RKO (cell line): Measurements from ENCODE around the gene SLITRK1.

Experiments
- DNase-seq: peaks from one replicate; pipeline ENCODE4 v3.0.0-alpha.2; 2016; ENCODE audit warnings: low spot score

SLITRK1 gene

DNA sequence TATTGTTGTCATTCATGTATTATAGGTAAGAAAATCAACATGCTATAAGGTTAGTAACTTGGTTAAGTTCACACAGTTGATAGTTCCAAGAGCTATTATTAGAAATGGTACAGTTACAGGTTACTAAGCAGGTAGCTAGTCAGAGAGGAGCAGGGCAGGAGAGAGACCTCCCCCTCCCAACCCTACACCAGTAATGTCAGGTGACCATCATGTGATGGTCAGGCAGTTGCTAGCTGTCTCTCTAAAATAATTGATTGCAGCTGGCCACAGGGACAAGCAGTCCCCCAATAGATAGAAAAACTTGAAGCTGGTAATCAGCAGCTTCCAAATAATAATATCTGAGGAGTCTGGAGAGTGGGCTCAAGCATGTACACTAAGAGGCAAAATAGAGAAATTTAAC is 14.6 kb downstream of the SLITRK1 start:
- no peak for DNase-seq

DNA sequence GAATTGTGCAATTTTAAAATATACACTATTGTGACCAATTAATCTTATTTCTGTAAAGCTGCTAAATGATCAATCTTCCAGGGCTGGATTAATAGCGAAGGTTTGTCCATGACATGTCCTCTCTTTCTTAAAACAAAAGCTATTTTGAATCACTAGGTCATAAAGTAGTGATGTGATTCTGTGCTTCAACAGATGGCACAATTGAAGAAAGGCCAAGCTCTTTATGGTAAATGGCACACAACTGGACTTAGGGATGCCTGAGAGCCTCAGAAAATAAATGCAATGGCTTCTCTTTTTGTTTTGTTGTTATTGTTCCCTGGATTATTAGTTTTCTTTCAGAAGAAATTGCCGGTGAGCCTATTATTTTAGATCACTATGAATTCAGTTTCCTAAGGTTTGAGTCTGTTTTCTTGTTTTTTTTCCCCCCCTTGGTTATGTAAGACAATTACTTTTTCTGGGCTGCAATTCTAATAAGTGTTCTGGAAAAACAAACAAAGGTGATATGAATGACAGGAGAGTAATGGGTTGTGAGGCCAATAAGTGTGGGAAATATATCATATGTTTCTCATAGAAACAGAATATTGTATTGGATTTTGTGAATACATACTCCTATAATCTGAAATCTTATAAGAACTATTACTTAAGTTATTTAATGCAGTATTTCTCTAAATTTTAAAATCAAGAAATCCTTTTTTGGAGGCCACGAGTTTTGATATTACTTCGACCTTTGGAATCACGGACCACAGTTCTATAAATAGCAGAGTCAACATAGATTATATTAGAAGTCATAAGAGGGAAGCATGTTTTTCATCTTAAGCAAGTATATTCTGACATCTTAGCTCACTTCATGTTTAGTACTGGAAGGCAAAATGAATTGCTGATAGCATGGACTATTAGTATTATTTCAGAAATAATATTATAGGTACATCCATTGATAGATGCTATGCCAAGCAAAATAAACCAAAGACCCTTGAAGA is 16.8 kb downstream of the SLITRK1 start:
- no peak for DNase-seq

DNA sequence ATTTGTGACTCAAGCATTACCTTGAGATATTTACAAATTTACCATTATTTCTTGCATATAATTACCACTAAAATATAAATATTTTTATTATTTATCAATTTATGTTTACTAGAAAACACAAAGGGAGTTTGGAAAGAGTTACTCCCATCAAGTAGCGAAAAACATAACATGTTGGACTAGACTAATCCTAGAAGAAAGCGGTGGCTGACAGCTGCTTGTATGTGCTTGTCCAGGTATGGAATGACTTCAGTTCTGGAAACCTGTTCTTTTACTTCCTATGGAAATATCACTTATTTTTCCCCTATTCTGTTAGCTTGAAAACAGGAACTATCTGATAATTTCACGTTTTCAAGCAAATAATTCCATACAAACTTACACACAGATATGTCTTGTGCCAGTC is 28.5 kb downstream of the SLITRK1 start:
- DNase-seq: no peak

DNA sequence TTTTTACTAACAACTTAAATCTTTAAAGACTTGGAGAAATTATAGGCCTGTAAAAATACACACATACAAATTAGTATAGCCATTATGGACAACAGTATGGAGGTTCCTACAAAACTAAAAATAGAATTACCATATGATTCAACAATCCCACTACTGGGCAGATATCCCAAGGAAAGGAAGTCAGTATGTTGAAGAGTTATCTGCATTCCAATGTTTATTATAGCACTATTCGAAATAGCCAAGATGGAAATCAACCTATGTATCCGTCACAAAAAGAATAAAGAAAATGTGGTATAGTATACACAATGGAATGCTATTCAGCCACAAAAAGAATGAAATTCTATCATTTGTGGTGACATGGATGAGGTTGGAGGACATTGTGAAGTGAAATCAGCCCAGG is 37.2 kb downstream of the SLITRK1 start:
- DNase-seq: no peak

DNA sequence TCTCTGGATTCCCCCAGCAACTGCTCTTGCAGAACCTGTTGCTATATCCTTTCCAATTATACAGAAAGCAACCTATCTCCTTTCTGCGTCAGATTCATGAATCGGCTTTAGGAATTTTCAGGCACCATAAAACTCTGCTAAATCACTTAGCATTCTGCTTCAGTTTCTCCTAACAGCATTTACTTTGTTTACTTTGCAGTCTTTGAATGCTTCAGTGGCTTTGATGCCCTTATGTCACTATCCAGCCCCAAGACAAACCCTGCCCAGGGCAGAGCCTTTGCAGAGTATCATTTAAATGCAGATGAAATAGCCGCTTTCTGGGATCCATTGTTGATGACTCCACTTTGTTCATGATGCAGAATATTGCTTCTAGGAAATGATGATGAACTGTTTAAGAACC is 43.1 kb downstream of the SLITRK1 start:
- DNase-seq: no peak

DNA sequence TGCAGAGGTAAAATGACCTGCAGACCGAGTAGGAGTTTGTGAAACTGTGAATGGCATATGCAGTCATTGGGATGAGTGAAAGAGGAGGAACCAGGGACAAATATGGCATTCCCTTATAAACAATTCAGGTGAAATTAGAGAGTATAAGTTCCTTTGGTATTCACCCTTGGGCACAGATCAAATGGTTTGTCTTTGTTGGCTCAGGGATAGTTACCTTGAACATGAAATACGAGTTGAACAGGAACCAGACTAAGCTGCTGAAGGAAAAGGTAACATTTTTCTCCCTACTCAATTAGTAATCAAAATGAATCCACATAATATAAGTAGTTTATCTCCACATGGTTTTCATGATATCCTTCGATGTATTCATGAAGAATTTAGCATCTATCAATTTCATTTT is 50.5 kb downstream of the SLITRK1 start:
- DNase-seq: no peak

DNA sequence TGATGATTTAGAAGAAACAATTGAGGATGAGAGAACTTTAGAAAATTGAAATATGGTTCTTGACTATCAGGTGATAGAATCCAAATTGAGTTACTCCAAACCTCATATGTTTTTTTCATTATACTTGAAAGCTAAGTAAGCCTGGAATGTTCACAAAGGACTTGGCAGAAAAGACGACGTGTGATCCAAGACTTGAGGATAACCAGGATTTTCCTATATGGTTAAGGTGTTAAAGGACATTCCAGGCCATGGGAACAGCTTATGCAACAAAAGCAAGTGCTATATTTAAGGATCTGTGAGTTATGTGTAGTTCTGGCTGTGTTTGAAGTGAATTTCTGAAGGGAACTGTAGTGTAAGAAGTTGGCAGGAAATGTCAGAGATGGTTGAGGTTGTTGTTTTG is 52.5 kb downstream of the SLITRK1 start:
- no peak for DNase-seq

DNA sequence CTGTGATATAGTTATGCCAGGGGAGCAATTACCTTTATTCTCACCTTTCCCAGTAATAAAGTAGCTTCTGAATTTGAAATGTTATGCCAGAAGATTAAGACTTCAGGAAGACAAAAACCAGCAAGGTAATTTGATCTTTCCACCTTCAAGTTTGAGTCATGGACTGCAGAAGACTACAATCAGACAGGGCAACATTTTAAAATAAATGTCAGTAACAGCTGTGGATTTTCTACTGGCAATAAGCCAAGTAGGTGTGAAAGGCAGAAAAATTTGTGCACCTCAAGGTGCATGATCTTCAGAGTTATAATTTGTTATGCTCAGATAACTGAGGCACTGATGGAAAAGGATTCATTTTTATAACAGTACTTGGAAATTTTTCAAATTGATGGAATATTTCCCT is 54.9 kb downstream of the SLITRK1 start:
- DNase-seq: no peak
